ENCODE results near the gene ROR1. TPM values are rescaled to one million over a fixed set of nuclear protein-coding genes. Genes with fewer than 3 reads are reported as not detected.

The ROR1 gene
- total and polyA plus RNA-seq, 2 of the 13 experiments (the other 11 are each of a cell fraction or from before 2014, with no cell fraction given), result 0.58 to 2.3 TPM

- TF ChIP-seq RERE (CRISPR knock-in tag; IDR thresholded peaks at IDR 0.05; ENCODE audit: low read depth) (peak; percentile 20; the same call in 1 of the 2 replicates), KLF13 (CRISPR knock-in tag; IDR thresholded peaks at IDR 0.05) (no peak), ZNF574 (CRISPR knock-in tag; IDR thresholded peaks at IDR 0.05) (0 out of 2 replicates have a peak, but pooled peaks have one; percentile 38), LCORL (IDR thresholded peaks at IDR 0.05) (no peak), LCORL (CRISPR knock-in tag; IDR thresholded peaks at IDR 0.05) (peak; percentile 65), PHB2 (IDR thresholded peaks at IDR 0.05; ENCODE audit: partially characterized antibody) (no peak), KLF16 (CRISPR knock-in tag; IDR thresholded peaks at IDR 0.05) (no peak), NONO (IDR thresholded peaks at IDR 0.05) (no peak), NONO (CRISPR knock-in tag; conservative IDR thresholded peaks at IDR 0.05) (peak; percentile 84), TMF1 (CRISPR knock-in tag; IDR thresholded peaks at IDR 0.05; ENCODE audit: low read depth) (0 out of 2 replicates have a peak, but pooled peaks have one; percentile 29), ZBTB44 (CRISPR knock-in tag; IDR thresholded peaks at IDR 0.05) (no peak)
These were observed at the start of gene ROR1 (continued) for GRCh38 chr1:63773815-63774616.

Measured in HepG2 (cell line).